ENCODE data around the gene TEX28. TPM values are rescaled to one million over a fixed set of nuclear protein-coding genes. Genes with fewer than 3 reads are reported as not detected.
"Not testable (repeated sequence)": the region's sequence is repeated elsewhere in the genome, so short reads cannot be mapped to it uniquely, and the experiment has no call there.

The TEX28 gene
- total RNA-seq, result not detected

- DNase-seq, result no peak
These were observed at the start of gene TEX28 for GRCh38 chrX:154294791-154295574. Gene TEX28, minus strand, starts transcription at chrX:154295124. Its CDS starts 3,007 bp downstream, at chrX:154292117.

GRCh38 chrX:154343620-154344019 lies 48.7 kb upstream of the TEX28 start:
- DNase-seq, result not testable (repeated sequence)

- not testable (repeated sequence) for DNase-seq
These were observed 48.1 kb upstream of the TEX28 start for GRCh38 chrX:154343063-154343462.

- not testable (repeated sequence) for DNase-seq
These were observed 46.7 kb upstream of the TEX28 start for GRCh38 chrX:154341399-154342298.

- no peak for DNase-seq
These were observed 39.6 kb upstream of the TEX28 start for GRCh38 chrX:154334496-154334895.

GRCh38 chrX:154333837-154334271 lies 38.9 kb upstream of the TEX28 start:
- no peak for DNase-seq

GRCh38 chrX:154333116-154333515 lies 38.2 kb upstream of the TEX28 start:
- no peak for DNase-seq

- no peak for DNase-seq
These were observed 37.6 kb upstream of the TEX28 start for GRCh38 chrX:154332561-154332960.

- no peak for DNase-seq
These were observed 34.4 kb upstream of the TEX28 start for GRCh38 chrX:154329294-154329693.

GRCh38 chrX:154328646-154329045 lies 33.7 kb upstream of the TEX28 start:
- DNase-seq, result no peak

- no peak for DNase-seq
These were observed 32.3 kb upstream of the TEX28 start for GRCh38 chrX:154327038-154327820.

- no peak for DNase-seq
These were observed 30.6 kb upstream of the TEX28 start for GRCh38 chrX:154325541-154325940.

- DNase-seq, result no peak
These were observed 28.6 kb upstream of the TEX28 start for GRCh38 chrX:154323537-154323936.

GRCh38 chrX:154322890-154323289 lies 28.0 kb upstream of the TEX28 start:
- no peak for DNase-seq

- DNase-seq, result no peak
These were observed 26.7 kb upstream of the TEX28 start for GRCh38 chrX:154321594-154321993.

GRCh38 chrX:154321152-154321551 lies 26.2 kb upstream of the TEX28 start:
- no peak for DNase-seq

GRCh38 chrX:154320406-154320805 lies 25.5 kb upstream of the TEX28 start:
- no peak for DNase-seq

- DNase-seq, result no peak
These were observed 22.6 kb upstream of the TEX28 start for GRCh38 chrX:154317391-154317995.

- DNase-seq, result no peak
These were observed 20.5 kb upstream of the TEX28 start for GRCh38 chrX:154315416-154315815.

- DNase-seq, result no peak
These were observed 18.2 kb upstream of the TEX28 start for GRCh38 chrX:154313147-154313546.

- no peak for DNase-seq
These were observed 17.2 kb upstream of the TEX28 start for GRCh38 chrX:154312116-154312515.

Measured in skin of body (tissue), 2 donors.